ENCODE results near the gene PTPRN.

PTPRN gene

DNA sequence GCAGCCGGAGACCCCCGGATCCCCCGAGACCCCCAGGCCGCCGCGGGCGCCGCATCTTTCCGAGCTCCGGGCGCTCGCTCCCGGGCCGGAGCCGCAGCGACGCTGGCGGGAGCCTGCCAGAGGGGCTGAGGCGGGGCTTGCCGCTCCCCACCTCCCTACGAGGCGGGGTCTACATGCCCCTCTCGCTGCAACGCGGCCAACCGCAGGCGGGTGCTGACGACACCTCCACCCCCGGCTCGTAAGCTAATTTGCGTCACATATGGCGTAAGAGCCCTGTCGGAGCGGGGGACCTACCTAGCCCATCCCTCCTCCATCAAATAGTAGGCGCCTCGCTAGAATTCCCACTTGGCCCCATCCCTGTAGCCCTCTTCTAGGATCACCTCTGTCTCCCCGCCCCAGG is at the start of gene PTPRN:
Gene PTPRN (minus strand): TSS at position 124 of the 400 bp plus-strand sequence. CDS start 69 bp downstream, at position 55.
- no peaks in the 10 kb centered on the region for H3K9me3 ChIP-seq (ENCODE audit: control insufficient read depth, insufficient read depth, low read length)
- no peaks in the 10 kb centered on the region; the same call in 1 of the 2 replicates for H3K27me3 ChIP-seq (ENCODE audit: control insufficient read depth, insufficient read depth, low read length)
- no CpG with 5 or more reads among the region's 37 CpGs for WGBS (ENCODE audit: insufficient coverage, insufficient read length)

DNA sequence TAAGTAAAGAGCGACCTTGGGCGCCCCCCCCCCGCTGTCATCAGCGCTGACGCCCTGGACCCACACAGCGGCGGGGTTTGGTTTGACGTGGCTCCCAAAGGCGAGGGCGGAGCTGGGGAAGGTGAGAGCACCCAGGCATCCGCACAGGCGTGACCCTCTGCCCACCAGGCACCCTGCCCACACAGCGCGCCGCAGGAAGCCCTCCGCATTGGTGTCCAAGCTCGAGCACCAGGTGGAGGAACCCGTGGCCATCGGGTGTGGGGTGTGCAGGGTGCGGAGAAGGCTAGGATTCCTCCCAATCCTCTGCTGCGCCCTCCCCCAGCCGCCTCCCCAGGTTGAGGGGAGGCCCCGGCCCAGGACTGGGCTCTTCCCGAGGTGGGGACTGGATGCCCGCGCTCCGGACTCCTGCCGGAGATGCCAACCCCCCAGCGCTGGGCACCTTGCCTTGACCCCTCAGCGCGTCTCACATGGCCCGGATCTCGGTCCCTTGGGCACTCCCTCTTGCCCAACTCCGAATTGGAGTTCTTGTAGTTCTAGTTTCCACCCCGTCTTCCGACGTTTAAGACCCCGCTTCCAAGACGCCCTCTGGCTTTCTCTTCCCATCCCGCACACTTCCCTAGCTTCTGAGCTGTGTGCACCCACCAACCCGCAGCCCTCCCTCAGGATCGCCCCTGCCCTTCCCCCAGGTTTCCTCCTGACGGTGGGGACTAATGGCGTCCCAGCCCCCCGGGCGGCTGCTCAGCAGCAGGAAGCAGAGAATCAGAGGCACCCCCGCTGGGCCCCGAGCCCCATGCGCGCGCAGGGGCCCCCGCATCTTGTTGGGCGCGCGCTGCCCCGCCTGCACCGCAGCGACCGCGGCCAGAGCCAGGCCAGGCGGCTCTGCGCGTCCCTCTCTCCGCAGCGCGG is 49.2 kb upstream of the PTPRN start:
- H3K4me1 ChIP-seq (ENCODE audit: control insufficient read depth, insufficient read depth, low read length): no peaks in the 10 kb centered on the region; the same call in 1 of the 2 replicates
- no peak overlapping the region for H3K27ac ChIP-seq (ENCODE audit: low read length)
- WGBS (ENCODE audit: insufficient coverage, insufficient read length): no CpG with 5 or more reads among the region's 66 CpGs
- H3K4me3 ChIP-seq (ENCODE audit: low read length): peak overlapping the region; percentile 43; the same call in 1 of the 2 replicates
- H3K9me3 ChIP-seq (ENCODE audit: control insufficient read depth, insufficient read depth, low read length): no peaks in the 10 kb centered on the region
- DNase-seq (ENCODE audit: low read depth, low spot score): no peak
- H3K36me3 ChIP-seq (ENCODE audit: control insufficient read depth, insufficient read depth, low read length): no peaks in the 10 kb centered on the region
- H3K27me3 ChIP-seq (ENCODE audit: control insufficient read depth, insufficient read depth, low read length): peaks cover 25% of the 10 kb centered on the region

More for the DNA sequence above, at the start of gene PTPRN:
- peaks cover 1% of the 10 kb centered on the region; the same call in 1 of the 2 replicates for H3K4me1 ChIP-seq (ENCODE audit: control insufficient read depth, insufficient read depth, low read length)
- H3K36me3 ChIP-seq (ENCODE audit: control insufficient read depth, insufficient read depth, low read length): no peaks in the 10 kb centered on the region
- DNase-seq (ENCODE audit: low read depth, low spot score): no peak
- H3K4me3 ChIP-seq (ENCODE audit: low read length): peak within 1 kb of the TSS; percentile 44
- H3K27ac ChIP-seq (ENCODE audit: low read length): no peak within 1 kb of the TSS

DNA sequence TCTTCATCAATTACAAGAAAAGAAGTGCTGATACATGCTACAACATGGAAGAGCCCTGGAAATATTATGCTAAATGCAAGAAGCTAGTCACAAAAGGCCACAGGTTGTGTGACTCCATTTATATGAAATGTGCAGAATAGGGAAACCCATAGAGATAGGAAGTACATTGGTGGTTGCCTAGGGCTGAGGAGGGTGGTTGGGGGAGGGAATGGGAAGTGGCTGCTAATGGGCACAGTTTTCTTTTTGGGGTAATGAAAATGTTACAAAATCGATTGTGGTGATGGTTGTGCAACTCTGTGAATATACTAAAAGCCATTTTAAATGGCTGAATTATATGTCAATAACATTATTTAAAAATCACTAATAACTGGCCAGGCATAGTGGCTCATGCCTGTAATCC is 47.6 kb upstream of the PTPRN start:
- WGBS (ENCODE audit: insufficient coverage, insufficient read length): no CpG with 5 or more reads among the region's 1 CpG
- H3K27ac ChIP-seq (ENCODE audit: low read length): no peak overlapping the region
- no peaks in the 10 kb centered on the region; the same call in 1 of the 2 replicates for H3K4me1 ChIP-seq (ENCODE audit: control insufficient read depth, insufficient read depth, low read length)
- peaks cover 25% of the 10 kb centered on the region for H3K27me3 ChIP-seq (ENCODE audit: control insufficient read depth, insufficient read depth, low read length)
- DNase-seq (ENCODE audit: low read depth, low spot score): no peak
- no peaks in the 10 kb centered on the region for H3K36me3 ChIP-seq (ENCODE audit: control insufficient read depth, insufficient read depth, low read length)
- H3K4me3 ChIP-seq (ENCODE audit: low read length): no peak overlapping the region
- no peaks in the 10 kb centered on the region for H3K9me3 ChIP-seq (ENCODE audit: control insufficient read depth, insufficient read depth, low read length)

DNA sequence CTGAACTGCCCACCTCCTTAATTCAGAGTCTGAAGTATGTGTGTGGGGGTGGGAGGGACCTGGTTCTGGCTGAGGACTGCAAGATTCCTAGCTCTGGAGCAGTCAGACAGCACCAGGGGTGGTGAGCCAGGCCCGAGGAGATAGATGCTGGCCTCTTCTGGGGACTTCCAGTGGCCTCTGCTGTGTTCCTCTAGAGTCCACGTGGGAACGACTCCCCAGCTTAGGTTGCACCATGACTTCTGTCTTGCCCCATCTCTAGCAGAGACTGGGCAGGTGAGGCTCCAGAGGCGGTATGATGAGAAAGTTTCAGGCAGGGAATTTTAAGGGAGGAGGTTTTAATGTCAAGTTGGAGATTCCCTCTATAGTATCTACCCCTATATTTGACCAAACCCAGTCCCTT is 45.4 kb upstream of the PTPRN start:
- Histone ChIP-seq H3K36me3 (ENCODE audit: control insufficient read depth, insufficient read depth, low read length) (no peaks in the 10 kb centered on the region), H3K27ac (ENCODE audit: low read length) (no peak overlapping the region), H3K27me3 (ENCODE audit: control insufficient read depth, insufficient read depth, low read length) (peaks cover 20% of the 10 kb centered on the region), H3K9me3 (ENCODE audit: control insufficient read depth, insufficient read depth, low read length) (no peaks in the 10 kb centered on the region), H3K4me3 (ENCODE audit: low read length) (no peak overlapping the region), H3K4me1 (ENCODE audit: control insufficient read depth, insufficient read depth, low read length) (peaks cover 2% of the 10 kb centered on the region; the same call in 1 of the 2 replicates)
- no peak for DNase-seq (ENCODE audit: low read depth, low spot score)
- WGBS (ENCODE audit: insufficient coverage, insufficient read length): no CpG with 5 or more reads among the region's 4 CpGs

DNA sequence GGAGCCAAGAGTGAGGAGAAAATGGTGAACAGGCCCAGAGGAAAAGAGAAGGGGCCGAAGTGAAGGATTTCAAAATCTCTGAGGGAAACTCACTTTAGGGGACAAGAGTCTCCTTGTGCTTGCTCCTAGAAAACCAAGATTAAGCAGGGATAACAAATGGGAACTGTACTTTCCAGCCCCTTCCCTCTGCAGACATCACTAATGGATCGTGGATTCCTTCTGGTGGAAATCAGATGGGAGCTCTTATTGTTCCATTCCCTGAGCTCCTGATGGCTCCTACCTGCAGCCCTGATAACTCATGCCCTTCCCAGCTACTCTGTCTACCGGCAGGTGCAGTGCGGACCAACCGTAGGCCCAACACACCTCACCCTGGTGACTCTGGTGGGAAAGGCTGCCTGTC is 43.9 kb upstream of the PTPRN start:
- Histone ChIP-seq H3K4me3 (ENCODE audit: low read length) (no peak overlapping the region), H3K4me1 (ENCODE audit: control insufficient read depth, insufficient read depth, low read length) (0 out of 2 replicates have a peak, but pooled peaks cover 2% of the 10 kb centered on the region), H3K36me3 (ENCODE audit: control insufficient read depth, insufficient read depth, low read length) (no peaks in the 10 kb centered on the region), H3K9me3 (ENCODE audit: control insufficient read depth, insufficient read depth, low read length) (no peaks in the 10 kb centered on the region), H3K27ac (ENCODE audit: low read length) (no peak overlapping the region), H3K27me3 (ENCODE audit: control insufficient read depth, insufficient read depth, low read length) (peaks cover 9% of the 10 kb centered on the region)
- DNase-seq (ENCODE audit: low read depth, low spot score): no peak
- no CpG with 5 or more reads among the region's 5 CpGs for WGBS (ENCODE audit: insufficient coverage, insufficient read length)

DNA sequence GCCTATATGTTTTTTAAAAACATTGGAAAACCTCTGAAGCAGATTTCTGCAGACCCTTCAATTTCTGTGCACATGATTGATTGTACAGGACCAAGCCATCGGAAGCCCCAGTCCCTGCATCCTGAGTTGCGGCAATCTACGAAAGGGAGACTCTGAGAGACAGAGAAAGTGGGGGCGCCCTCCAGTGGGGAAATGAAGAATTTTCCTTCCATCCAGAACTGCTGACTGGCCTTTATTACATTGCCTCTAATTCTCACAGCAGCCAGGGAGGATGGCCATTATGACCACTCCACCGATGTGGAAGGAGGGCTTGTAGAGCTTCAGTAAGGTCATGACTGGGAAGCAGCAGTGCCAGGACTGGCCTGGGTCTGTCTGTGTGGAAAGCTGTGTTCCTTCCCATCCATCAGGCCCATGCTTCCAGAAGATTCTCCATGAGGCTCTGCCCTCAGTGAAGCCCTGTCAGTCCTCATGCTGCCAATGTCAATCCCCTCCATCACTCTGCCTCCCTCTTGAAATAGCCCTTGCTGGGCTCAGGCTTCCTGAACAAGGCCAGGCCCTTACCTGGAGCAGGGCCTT is 43.3 kb upstream of the PTPRN start:
- H3K27me3 ChIP-seq (ENCODE audit: control insufficient read depth, insufficient read depth, low read length): peaks cover 4% of the 10 kb centered on the region; the same call in 1 of the 2 replicates
- peak; percentile 70 for DNase-seq (ENCODE audit: low read depth, low spot score)
- H3K4me1 ChIP-seq (ENCODE audit: control insufficient read depth, insufficient read depth, low read length): 0 out of 2 replicates have a peak, but pooled peaks cover 2% of the 10 kb centered on the region
- no peak overlapping the region for H3K27ac ChIP-seq (ENCODE audit: low read length)
- no CpG with 5 or more reads among the region's 5 CpGs for WGBS (ENCODE audit: insufficient coverage, insufficient read length)
- H3K4me3 ChIP-seq (ENCODE audit: low read length): no peak overlapping the region
- no peaks in the 10 kb centered on the region for H3K9me3 ChIP-seq (ENCODE audit: control insufficient read depth, insufficient read depth, low read length)
- H3K36me3 ChIP-seq (ENCODE audit: control insufficient read depth, insufficient read depth, low read length): no peaks in the 10 kb centered on the region

DNA sequence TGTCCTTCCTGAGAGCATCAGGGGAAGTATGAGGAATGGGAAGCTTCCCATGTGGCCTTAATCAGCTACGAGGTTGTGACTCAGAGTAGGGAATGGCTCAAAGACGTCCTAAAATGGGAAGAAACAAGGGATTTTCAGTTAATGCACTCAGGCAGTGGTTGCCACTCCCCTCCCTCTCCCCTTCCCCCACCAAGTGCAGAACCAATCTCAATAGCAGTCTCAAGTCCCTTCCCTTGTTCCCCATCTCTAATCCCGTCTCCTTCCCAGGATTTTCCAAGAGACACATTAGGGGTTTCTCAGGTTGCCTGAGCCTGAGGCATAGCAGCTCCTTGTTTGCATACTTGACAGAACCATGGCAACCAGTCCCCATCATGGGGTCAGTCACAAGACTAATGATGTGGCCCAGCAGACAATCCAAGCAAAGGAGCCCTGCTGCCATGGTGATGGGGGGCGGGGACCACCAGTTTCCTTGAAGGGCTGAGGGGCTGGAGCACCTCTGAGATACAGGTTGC is 41.6 kb upstream of the PTPRN start:
- Histone ChIP-seq H3K27me3 (ENCODE audit: control insufficient read depth, insufficient read depth, low read length) (no peaks in the 10 kb centered on the region), H3K27ac (ENCODE audit: low read length) (no peak overlapping the region), H3K4me3 (ENCODE audit: low read length) (no peak overlapping the region), H3K9me3 (ENCODE audit: control insufficient read depth, insufficient read depth, low read length) (no peaks in the 10 kb centered on the region), H3K4me1 (ENCODE audit: control insufficient read depth, insufficient read depth, low read length) (0 out of 2 replicates have a peak, but pooled peaks cover 2% of the 10 kb centered on the region), H3K36me3 (ENCODE audit: control insufficient read depth, insufficient read depth, low read length) (no peaks in the 10 kb centered on the region)
- DNase-seq (ENCODE audit: low read depth, low spot score): no peak
- no CpG with 5 or more reads among the region's 4 CpGs for WGBS (ENCODE audit: insufficient coverage, insufficient read length)

DNA sequence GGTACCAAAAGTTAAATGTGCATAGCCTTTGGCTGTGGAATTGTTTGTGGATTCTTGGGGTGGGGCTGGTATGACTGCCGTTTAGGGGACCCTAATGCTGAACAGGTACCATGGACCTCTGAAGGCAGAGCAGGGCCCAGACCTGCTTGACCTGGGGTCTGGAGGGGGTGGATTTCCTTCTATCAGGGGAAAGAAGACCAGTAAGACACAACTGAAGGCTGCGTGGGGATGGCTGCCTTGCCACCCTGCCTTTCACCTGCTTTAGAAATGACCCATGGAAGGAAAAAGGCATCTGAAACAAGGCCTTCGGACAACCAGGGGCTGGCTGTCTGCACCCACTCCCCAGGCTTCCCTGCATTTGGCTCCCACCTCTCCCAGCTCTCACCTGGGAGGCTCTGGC is 41.0 kb upstream of the PTPRN start:
- no peak overlapping the region for H3K4me3 ChIP-seq (ENCODE audit: low read length)
- H3K4me1 ChIP-seq (ENCODE audit: control insufficient read depth, insufficient read depth, low read length): 0 out of 2 replicates have a peak, but pooled peaks cover 2% of the 10 kb centered on the region
- WGBS (ENCODE audit: insufficient coverage, insufficient read length): no CpG with 5 or more reads among the region's 3 CpGs
- H3K27me3 ChIP-seq (ENCODE audit: control insufficient read depth, insufficient read depth, low read length): no peaks in the 10 kb centered on the region
- DNase-seq (ENCODE audit: low read depth, low spot score): no peak
- H3K9me3 ChIP-seq (ENCODE audit: control insufficient read depth, insufficient read depth, low read length): no peaks in the 10 kb centered on the region
- no peak overlapping the region for H3K27ac ChIP-seq (ENCODE audit: low read length)
- H3K36me3 ChIP-seq (ENCODE audit: control insufficient read depth, insufficient read depth, low read length): no peaks in the 10 kb centered on the region

DNA sequence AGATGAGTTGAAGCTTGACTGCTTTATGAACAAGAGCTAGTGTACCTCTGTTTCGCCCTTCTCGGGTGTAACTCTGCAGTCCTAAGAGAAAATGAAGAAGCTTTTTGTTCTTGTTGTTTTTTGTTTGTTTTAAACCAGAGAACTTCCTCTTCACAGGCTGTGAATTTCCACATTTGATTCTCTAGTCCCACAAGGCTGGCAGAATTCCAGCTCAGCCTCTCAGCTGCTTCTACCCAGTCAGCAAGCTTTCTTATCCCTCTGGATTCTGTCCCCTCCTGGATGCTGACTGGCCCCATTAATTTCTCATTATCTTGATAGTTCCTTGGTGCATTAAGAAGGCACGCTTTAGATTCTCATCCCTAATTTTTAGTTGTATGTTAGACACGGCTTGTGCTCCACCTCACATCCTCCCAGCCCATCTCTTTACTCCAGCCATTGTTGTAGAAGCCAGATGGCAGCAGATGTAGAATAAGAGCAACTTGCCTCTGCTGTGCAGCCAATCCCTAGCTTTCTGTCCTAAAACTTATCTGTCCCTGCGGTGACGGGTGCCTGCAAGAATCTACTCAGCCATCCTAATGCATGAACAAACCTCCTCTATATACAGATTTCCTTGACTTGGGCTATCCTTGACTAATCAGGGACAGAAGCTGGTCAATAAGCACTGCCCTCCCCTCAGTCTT is 35.7 kb upstream of the PTPRN start:
- no peak overlapping the region for H3K4me3 ChIP-seq (ENCODE audit: low read length)
- no peaks in the 10 kb centered on the region for H3K9me3 ChIP-seq (ENCODE audit: control insufficient read depth, insufficient read depth, low read length)
- H3K4me1 ChIP-seq (ENCODE audit: control insufficient read depth, insufficient read depth, low read length): no peaks in the 10 kb centered on the region
- no peak overlapping the region for H3K27ac ChIP-seq (ENCODE audit: low read length)
- H3K36me3 ChIP-seq (ENCODE audit: control insufficient read depth, insufficient read depth, low read length): no peaks in the 10 kb centered on the region
- no peaks in the 10 kb centered on the region for H3K27me3 ChIP-seq (ENCODE audit: control insufficient read depth, insufficient read depth, low read length)
- DNase-seq (ENCODE audit: low read depth, low spot score): no peak
- WGBS (ENCODE audit: insufficient coverage, insufficient read length): no CpG with 5 or more reads among the region's 6 CpGs

DNA sequence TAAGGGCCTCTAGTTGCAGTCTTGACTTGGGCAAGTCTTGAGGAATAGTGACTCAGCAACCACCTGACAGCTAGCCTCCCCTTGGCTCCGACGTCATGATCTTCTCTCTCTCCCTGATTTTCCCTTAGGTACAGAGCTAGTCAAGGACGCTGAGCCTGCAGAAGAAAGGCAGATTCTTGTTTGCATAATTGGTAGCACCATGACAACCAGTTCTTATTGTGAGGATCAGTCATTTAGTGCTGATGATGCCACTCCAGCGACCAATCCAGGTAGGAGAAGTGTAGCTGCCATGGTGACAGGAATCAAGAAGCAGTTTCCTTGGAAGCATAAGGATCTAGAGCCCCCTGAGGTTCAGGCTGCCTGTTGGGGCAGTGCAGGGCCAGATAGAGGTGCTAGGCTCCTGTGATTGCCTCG is 26.2 kb upstream of the PTPRN start:
- Histone ChIP-seq H3K4me3 (ENCODE audit: low read length) (no peak overlapping the region), H3K27ac (ENCODE audit: low read length) (no peak overlapping the region), H3K4me1 (ENCODE audit: control insufficient read depth, insufficient read depth, low read length) (no peaks in the 10 kb centered on the region), H3K9me3 (ENCODE audit: control insufficient read depth, insufficient read depth, low read length) (no peaks in the 10 kb centered on the region), H3K27me3 (ENCODE audit: control insufficient read depth, insufficient read depth, low read length) (peaks cover 24% of the 10 kb centered on the region), H3K36me3 (ENCODE audit: control insufficient read depth, insufficient read depth, low read length) (no peaks in the 10 kb centered on the region)
- no CpG with 5 or more reads among the region's 5 CpGs for WGBS (ENCODE audit: insufficient coverage, insufficient read length)
- no peak for DNase-seq (ENCODE audit: low read depth, low spot score)

All from iPS DF 6.9 (cell line).